Stimulated activated CD4-positive, alpha-beta T cell treated with anti-CD3 and anti-CD28 coated beads, Interleukin-1b, Interleukin-23, amount 100 ng/mL, for 4 hours (primary cell): ENCODE results near the gene STATH.
"Not testable (repeated sequence)": the region's sequence is repeated elsewhere in the genome, so short reads cannot be mapped to it uniquely, and the experiment has no call there.

Experiments used
- DNase-seq, 2 donors: peaks; one replicate each; pipeline ENCODE4 v3.0.0-alpha.2; 2020; ENCODE audit warnings: low read depth in 2 of 2

STATH gene

GRCh38 chr4:69995526-69996016 is at the start of gene STATH:
Gene STATH, plus strand, starts transcription at chr4:69995966. Its CDS starts 2,472 bp downstream, at chr4:69998438.
- no peak for DNase-seq

- no peak for DNase-seq
Measured at GRCh38 chr4:69951602-69952001, 44.2 kb upstream of the STATH start.

GRCh38 chr4:69957209-69957608 is 38.6 kb upstream of the STATH start:
- no peak for DNase-seq

DNA sequence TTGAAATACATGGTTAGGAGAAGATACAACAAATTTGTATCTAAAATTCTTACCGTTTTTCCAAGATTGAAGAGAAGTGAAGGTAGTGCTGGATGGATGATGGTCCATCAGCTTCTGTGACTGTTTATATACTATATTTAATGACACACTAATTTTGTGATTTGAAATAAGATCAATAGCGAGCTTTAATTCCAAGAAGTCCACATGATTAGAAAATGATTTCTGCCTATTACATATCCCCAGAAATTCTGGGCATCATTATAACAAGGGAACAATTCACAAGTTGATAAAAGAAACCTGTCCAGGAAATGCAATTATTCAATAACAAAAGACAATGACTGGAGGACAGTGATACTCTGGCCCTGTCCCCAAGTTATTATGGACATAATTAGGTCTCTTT is 30.1 kb upstream of the STATH start, which contains the start of gene CSN2:
Gene CSN2, minus strand, starts transcription at position 101 of the 400 bp plus-strand sequence. CDS start 4,733 bp downstream, outside the sequence.
- no peak for DNase-seq

DNA sequence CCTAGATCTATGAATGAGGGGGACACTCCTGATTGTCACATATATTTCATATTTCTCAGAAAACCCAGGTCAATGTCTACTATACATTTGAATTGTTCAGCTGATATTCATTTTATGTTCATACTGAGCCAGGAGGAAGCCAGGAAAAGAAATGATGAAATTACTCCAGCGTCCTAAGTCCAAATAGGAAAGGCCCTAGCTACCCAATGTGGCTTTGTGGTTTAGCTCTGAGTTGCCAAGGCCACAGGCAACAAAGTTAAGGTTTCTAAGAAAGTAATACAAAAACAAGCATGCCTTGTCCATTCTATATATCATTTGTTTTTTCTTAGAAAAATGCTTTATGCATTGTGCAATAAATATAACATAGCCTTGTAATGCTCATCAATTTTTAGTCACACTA is 25.7 kb upstream of the STATH start:
- no peak for DNase-seq

GRCh38 chr4:69974631-69975030 is 21.1 kb upstream of the STATH start:
- DNase-seq: no peak

DNA sequence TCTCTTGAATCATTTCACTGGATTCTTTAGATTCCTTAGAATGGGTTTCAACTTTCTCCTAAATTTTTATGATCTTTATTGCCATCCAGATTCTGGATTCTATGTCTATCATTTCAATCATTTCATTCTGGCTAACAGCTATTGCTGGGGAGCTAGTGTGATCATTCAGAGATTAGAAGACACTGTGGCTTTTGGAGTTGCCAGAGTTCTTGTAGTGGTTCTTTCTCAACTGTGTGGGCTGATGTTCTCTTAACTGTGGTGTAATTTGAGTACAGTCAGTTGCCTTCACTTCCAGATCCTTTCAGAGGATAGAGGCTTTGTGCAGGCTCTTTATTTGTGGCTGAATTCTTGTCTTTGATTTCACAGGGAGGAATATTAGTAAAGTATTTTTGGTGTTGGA is 18.2 kb upstream of the STATH start:
- DNase-seq: no peak

GRCh38 chr4:69984030-69984443 is 11.7 kb upstream of the STATH start:
- DNase-seq: no peak

- no peak for DNase-seq
Measured at GRCh38 chr4:69986663-69987062, 9.1 kb upstream of the STATH start.

DNA sequence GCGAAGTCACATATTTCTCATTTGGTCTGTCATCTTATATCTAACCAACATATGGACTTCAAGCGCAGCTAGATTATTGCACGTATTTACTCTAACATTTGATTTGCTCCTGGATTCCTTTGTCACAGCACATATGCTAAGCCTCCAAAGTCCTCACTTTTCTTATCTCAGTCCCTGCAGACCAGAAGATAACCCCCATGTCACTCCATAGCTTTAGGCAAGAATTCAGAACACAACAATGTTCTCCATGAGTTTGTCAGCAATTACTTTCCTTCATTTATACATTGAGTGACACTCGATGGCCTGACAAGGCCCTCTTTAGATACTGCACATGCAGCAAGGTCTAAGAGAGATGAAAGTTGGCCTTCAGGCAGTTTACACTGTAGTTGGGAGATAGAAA is 4.8 kb upstream of the STATH start:
- no peak for DNase-seq

GRCh38 chr4:69994782-69995181 is 984 bp upstream of the STATH start:
- DNase-seq: no peak

DNA sequence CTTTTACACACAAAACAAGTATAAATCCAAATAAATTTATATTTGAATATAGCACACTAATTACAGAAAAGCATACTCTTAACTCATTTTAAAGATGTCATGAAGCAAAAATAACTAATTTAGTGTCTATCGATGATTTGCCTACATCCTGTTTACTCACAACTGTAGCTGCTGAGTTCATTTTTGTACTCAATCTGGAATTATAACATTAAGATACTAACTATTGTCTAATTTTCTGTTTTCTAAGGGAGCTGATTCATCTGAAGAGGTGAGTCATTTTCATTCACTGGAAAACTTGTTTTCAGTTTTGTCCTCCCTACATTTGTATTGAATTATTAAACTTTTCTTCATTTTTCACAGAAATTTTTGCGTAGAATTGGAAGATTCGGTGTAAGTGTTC is 3.7 kb downstream of the STATH start:
- DNase-seq: no peak

DNA sequence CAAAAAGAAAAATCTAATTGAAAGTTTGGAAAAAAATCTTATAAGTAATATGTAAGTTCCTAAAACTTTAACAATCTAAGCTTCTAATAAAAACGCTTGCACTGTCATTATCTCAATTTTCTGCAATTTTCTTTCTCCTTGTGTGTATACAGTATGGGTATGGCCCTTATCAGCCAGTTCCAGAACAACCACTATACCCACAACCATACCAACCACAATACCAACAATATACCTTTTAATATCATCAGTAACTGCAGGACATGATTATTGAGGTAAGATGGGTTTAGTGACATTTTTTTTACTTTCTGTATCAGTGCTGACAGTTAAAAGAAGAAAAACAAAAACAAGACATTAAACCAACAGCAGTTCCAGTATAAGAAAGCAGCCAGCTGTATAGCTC is 4.9 kb downstream of the STATH start:
- DNase-seq: no peak

GRCh38 chr4:70002507-70002906 is 6.7 kb downstream of the STATH start:
- no peak for DNase-seq

DNA sequence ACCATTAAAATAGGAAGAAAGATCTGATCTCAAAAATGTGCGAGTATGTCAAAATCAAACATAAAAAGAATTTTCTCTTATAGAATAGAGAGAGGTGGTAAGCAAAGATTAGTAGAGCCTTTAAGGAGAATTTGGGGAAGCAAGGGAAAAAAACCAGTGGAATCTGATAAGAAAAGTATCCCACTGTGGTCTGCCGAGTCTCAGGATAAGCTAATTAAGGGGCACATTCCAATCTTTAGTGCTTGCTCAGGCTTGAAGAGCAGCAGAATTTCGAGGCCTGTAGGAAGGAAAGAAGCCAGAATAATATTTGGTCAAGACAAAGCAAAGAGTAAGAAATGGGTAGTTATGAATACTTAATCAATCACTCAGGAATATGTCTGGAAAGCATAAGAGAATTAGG is 13.0 kb downstream of the STATH start:
- DNase-seq: no peak

DNA sequence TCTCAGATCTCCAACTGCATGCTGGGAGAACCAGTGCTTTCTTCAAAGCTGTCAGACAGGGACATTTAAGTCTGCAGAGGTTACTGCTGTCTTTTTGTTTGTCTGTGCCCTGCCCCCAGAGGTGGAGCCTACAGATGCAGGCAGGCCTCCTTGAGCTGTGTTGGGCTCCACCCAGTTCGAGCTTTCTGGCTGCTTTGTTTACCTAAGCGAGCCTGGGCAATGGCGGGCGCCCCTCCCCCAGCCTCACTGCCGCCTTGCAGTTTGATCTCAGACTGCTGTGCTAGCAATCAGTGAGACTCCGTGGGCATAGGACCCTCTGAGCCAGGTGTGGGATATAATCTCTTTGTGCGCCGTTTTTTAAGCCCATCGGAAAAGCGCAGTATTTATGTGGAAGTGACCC is 23.2 kb downstream of the STATH start:
- not testable (repeated sequence) for DNase-seq

GRCh38 chr4:70023218-70023617 is 27.5 kb downstream of the STATH start:
- DNase-seq: no peak

DNA sequence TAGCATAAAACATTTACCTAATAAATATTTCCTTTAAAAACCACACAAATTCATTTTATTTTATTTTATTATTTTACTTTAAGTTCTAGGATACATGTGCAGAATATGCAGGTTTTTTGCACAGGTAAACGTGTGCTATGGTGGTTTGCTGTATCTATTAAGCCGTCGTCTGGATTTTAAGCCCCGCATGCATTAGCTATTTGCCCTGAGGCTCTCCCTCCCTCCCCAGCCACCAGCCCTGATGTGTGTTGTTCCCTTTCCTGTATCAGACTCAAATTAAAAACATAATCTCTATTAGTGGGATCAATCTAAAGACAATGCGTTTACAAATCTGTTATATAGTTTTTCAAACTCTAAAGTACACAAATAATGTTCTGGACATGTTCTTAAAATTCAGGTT is 31.2 kb downstream of the STATH start:
- no peak for DNase-seq

GRCh38 chr4:70028159-70028558 is 32.4 kb downstream of the STATH start, which contains the start of gene HTN3:
Gene HTN3, plus strand, starts transcription at chr4:70028459. Its CDS starts 2,282 bp downstream, at chr4:70030741.
- DNase-seq: not testable (repeated sequence)

DNA sequence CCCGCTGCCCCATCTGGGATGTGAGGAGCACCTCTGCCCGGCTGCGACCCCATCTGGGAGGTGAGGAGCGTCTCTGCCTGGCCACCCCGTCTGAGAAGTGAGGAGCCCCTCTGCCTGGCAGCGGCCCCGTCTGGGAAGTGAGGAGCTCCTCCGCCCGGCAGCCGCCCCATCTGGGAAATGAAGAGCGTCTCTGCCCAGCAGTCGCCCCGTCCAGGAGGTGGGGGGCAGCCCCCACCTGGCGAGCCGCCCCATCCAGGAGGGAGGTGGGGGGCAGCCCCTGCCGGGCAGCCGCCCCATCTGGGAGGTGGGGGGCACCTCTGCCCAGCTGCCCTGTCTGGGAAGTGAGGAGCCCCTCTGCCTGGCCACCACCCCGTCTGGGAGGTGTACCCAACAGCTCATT is 41.8 kb downstream of the STATH start:
- DNase-seq: not testable (repeated sequence)

GRCh38 chr4:70039928-70040327 is 44.2 kb downstream of the STATH start:
- not testable (repeated sequence) for DNase-seq

DNA sequence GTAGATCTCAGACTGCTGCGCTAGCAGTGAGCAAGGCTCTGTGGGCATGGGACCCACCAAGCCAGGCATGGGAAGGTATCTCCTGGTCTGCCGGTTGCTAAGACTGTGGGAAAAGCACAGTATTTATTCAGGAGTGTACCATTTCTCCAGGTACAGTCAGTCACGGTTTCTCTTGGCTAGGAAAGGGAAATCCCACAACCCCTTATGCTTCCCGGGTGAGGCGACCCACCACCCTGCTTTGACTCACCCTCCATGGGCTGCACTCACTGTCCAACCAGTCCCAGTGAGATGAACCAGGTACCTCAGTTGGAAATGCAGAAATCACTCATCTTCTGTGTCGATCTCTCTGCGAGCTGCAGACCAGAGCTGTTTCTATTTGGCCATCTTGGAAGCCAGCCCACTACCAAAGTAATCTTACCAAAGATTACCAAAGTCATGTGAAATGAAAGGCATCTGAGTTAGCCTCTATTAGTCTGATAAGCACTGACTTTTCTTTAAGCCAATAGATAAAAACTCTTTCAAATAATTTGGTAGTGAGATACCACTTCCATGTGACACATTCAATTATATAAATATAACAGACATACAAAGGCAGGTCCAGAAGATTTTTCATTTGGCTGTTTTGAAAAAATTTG is 46.0 kb downstream of the STATH start:
- no peak for DNase-seq

DNA sequence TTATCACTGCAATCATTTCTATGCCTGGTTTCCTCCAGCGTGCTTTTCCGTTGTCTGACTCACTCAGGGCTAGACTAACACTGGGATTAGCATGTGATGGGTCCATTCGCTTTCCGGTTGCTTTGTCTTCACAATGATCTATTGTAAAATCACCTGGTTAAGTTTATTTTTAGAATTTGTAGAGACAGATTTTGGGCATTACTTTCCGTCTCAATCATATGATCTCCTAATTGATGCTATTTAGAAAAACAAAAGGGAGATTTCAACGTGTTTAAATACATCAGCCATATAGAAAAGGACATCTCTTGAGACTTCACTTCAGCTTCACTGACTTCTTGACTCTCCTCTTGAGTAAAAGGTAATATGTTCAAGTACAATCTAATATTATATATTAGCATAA is 54.4 kb downstream of the STATH start, which contains the start of gene HTN1:
Gene HTN1, plus strand, starts transcription at position 301 of the 400 bp plus-strand sequence. CDS start 2,639 bp downstream, outside the sequence.
- DNase-seq: not testable (repeated sequence)
